GM18511 (cell line): ENCODE results near the gene PTRH1.

Source experiments
- ATAC-seq: cut with Tn5 transposase; IDR thresholded peaks from one replicate; pipeline ENCODE4 v1.9.1; 2021; ENCODE audit warnings: mild to moderate bottlenecking, moderate library complexity; ENCODE audit not compliant: unreplicated experiment

PTRH1 gene

GRCh38 chr9:127742435-127743088 lies 27.1 kb upstream of the PTRH1 start:
- ATAC-seq: no peak

- no peak for ATAC-seq
Measured at GRCh38 chr9:127741831-127742434, 26.5 kb upstream of the PTRH1 start.

GRCh38 chr9:127739614-127740330 lies 24.3 kb upstream of the PTRH1 start:
- ATAC-seq: no peak

- no peak for ATAC-seq
Measured at GRCh38 chr9:127738666-127739065, 23.2 kb upstream of the PTRH1 start.

- ATAC-seq: peak; percentile 14
Measured at GRCh38 chr9:127735530-127736185, 20.2 kb upstream of the PTRH1 start.

- ATAC-seq: peak; percentile 86
Measured at GRCh38 chr9:127734747-127735529, 19.5 kb upstream of the PTRH1 start, which contains the start of gene TOR2A. TOR2A (minus strand) TSS chr9:127735294; CDS start chr9:127735270, 24 bp downstream.

GRCh38 chr9:127734247-127734746 lies 18.8 kb upstream of the PTRH1 start:
- ATAC-seq: no peak

- no peak for ATAC-seq
Measured at GRCh38 chr9:127733614-127734013, 18.2 kb upstream of the PTRH1 start.

- no peak for ATAC-seq
Measured at GRCh38 chr9:127732444-127732843, 17.0 kb upstream of the PTRH1 start.

GRCh38 chr9:127731938-127732337 lies 16.5 kb upstream of the PTRH1 start:
- no peak for ATAC-seq

GRCh38 chr9:127730799-127731410 lies 15.4 kb upstream of the PTRH1 start:
- no peak for ATAC-seq

GRCh38 chr9:127730262-127730661 lies 14.8 kb upstream of the PTRH1 start:
- no peak for ATAC-seq

GRCh38 chr9:127729522-127730256 lies 14.2 kb upstream of the PTRH1 start:
- ATAC-seq: no peak

GRCh38 chr9:127728808-127729207 lies 13.3 kb upstream of the PTRH1 start:
- no peak for ATAC-seq

GRCh38 chr9:127726871-127727270 lies 11.4 kb upstream of the PTRH1 start:
- ATAC-seq: no peak

GRCh38 chr9:127724012-127724411 lies 8.5 kb upstream of the PTRH1 start:
- ATAC-seq: no peak

GRCh38 chr9:127723444-127723843 lies 8.0 kb upstream of the PTRH1 start:
- no peak for ATAC-seq

- ATAC-seq: no peak
Measured at GRCh38 chr9:127723013-127723412, 7.5 kb upstream of the PTRH1 start.

- no peak for ATAC-seq
Measured at GRCh38 chr9:127722055-127722745, 6.7 kb upstream of the PTRH1 start.
